Stimulated activated CD8-positive, alpha-beta memory T cell treated with anti-CD3 and anti-CD28 coated beads, Interleukin-12 subunit alpha, Interleukin-12 subunit beta, amount 100 ng/mL, for 24 hours (primary cell): ENCODE measurements around the gene RPS3.

Experiments
- DNase-seq: peaks from one replicate; pipeline ENCODE4 v3.0.0-alpha.2; 2020; ENCODE audit errors: extremely low read depth

Gene RPS3

GRCh38 chr11:75420224-75421034 lies 21.1 kb downstream of the RPS3 start:
- no peak for DNase-seq

- no peak for DNase-seq
Observed at GRCh38 chr11:75421035-75421602, 21.8 kb downstream of the RPS3 start.

- DNase-seq: no peak
Observed at GRCh38 chr11:75421902-75422247, 22.6 kb downstream of the RPS3 start.

- DNase-seq: no peak
Observed at GRCh38 chr11:75422248-75423231, 23.2 kb downstream of the RPS3 start.

GRCh38 chr11:75423721-75424120 lies 24.4 kb downstream of the RPS3 start:
- DNase-seq: no peak

- no peak for DNase-seq
Observed at GRCh38 chr11:75424396-75424795, 25.1 kb downstream of the RPS3 start.

GRCh38 chr11:75425422-75425821 lies 26.1 kb downstream of the RPS3 start:
- DNase-seq: no peak

- DNase-seq: no peak
Observed at GRCh38 chr11:75426720-75427086, 27.4 kb downstream of the RPS3 start.

- no peak for DNase-seq
Observed at GRCh38 chr11:75427181-75427580, 27.9 kb downstream of the RPS3 start.

- DNase-seq: peak; percentile 49
Observed at GRCh38 chr11:75428281-75428724, 29.0 kb downstream of the RPS3 start.

GRCh38 chr11:75428989-75429640 lies 29.8 kb downstream of the RPS3 start:
- no peak for DNase-seq

GRCh38 chr11:75429641-75429901 lies 30.3 kb downstream of the RPS3 start:
- no peak for DNase-seq

- DNase-seq: no peak
Observed at GRCh38 chr11:75429902-75430713, 30.8 kb downstream of the RPS3 start.

GRCh38 chr11:75430714-75431532 lies 31.6 kb downstream of the RPS3 start:
- no peak for DNase-seq

- DNase-seq: no peak
Observed at GRCh38 chr11:75431533-75432525, 32.5 kb downstream of the RPS3 start.

- DNase-seq: no peak
Observed at GRCh38 chr11:75432911-75433321, 33.6 kb downstream of the RPS3 start, which contains the start of gene KLHL35. Gene KLHL35 (minus strand): TSS chr11:75433203. CDS start chr11:75430629, 2,574 bp downstream.

GRCh38 chr11:75433443-75433842 lies 34.1 kb downstream of the RPS3 start:
- no peak for DNase-seq

- no peak for DNase-seq
Observed at GRCh38 chr11:75434051-75434450, 34.7 kb downstream of the RPS3 start.
